Non-pigmented ciliary epithelial cell (primary cell): Measurements from ENCODE around the gene ZBTB16.

Source experiments
- DNase-seq: peaks from one replicate; pipeline ENCODE4 v3.0.0-alpha.2; 2010; ENCODE audit warnings: low read depth

Gene ZBTB16

DNA sequence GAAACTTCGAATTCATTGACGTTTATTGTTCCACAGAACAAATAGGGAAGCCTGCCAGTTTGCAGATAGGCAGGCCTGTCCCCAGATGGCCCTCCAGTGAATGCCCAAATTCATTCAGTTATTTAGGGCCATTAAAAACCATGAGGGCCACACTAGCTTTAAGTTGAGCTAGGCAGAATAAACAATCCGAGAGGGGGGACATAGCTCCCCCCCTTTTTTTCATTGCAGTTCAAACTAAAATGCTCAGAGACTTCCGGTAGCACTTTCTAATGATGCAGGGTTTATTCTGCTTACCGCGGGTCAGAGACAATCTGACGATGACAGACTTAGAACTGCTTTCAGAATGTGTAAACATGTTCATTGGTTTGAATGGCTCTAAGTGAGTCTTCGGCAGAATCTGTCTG lies 72.0 kb downstream of the ZBTB16 start:
- DNase-seq: no peak

- no peak for DNase-seq
Observed at GRCh38 chr11:114132417-114132816, 72.9 kb downstream of the ZBTB16 start.

GRCh38 chr11:114132944-114133394 lies 73.5 kb downstream of the ZBTB16 start:
- DNase-seq: no peak

DNA sequence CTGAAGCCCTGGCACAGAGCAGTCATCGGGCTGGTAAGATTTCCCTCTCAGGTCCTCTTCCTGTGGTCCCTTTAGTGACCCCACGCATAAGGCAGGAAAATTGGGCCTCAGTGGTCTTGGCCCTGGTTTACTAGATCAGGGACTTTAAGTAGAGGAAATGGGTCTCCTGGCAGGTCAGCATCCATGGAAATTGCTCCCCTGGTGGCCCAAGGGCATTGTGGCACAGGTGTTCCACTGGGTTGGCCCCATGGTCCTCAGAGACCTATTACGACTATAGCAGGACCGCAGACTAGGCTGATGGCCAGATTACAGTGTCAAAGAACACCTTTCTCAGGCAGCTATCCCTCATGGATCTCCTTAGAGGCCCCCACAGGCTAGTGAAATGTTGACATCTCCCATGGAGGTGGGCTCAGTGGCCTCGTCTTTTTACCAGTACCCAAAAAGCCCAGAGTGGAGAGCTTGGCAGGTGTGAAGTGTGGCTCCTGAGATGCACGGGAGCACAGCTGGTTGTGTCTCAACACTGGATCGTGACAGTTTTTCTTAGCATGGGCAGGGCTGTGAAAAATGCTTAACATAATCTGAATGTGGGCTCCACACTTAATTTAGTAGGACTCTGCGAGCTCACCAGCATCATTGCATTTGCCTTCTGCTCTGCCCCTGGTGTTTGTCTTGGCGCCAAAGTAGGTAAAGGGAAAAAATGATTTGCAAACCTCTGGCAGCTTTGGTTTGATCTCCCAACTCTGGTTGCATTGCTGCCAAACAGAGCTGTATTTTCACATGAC lies 74.2 kb downstream of the ZBTB16 start:
- no peak for DNase-seq

DNA sequence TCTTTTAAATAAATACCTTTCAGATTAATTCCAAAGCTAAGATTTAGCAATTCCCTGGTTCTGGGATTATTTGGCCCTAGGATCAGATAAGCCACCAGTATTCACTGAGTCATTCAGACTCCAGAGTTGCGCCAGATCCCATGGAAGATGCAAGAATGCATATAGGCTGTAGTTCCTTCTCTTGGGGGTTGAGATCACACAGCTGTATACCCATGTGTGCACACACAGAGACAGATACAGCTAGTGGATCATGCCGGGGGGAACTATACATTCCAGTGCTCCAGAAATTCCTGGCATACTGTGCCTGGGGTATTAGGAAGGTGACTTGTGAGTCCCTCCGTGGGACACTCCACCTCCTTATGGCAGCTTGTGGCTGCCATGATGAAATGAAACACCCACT lies 75.4 kb downstream of the ZBTB16 start:
- peak; percentile 55 for DNase-seq

GRCh38 chr11:114135737-114136151 lies 76.2 kb downstream of the ZBTB16 start:
- no peak for DNase-seq

GRCh38 chr11:114136686-114137640 lies 77.5 kb downstream of the ZBTB16 start:
- DNase-seq: no peak

DNA sequence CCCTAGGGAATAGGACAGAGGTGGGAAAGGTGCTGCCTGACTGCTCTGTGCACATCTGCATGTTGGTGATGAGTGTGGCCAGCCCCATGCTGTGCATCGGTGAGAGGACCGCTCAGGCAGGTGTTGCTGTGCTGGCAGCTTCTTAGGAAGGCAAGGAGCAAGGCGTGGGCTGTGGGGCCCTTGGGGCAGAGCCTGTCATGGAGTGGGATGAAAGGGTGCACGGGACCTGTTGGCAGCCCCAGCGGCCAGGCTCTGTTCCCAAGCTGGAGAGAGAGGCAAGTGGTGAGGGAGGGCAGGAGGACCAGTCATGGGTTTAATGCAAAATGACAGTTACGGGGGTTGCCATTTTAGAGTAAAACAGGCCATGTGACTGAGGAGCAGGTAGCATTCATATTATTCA lies 78.3 kb downstream of the ZBTB16 start:
- DNase-seq: no peak

GRCh38 chr11:114138411-114138810 lies 78.9 kb downstream of the ZBTB16 start:
- no peak for DNase-seq

GRCh38 chr11:114140826-114141225 lies 81.3 kb downstream of the ZBTB16 start:
- DNase-seq: no peak

GRCh38 chr11:114141863-114142580 lies 82.5 kb downstream of the ZBTB16 start:
- DNase-seq: no peak

DNA sequence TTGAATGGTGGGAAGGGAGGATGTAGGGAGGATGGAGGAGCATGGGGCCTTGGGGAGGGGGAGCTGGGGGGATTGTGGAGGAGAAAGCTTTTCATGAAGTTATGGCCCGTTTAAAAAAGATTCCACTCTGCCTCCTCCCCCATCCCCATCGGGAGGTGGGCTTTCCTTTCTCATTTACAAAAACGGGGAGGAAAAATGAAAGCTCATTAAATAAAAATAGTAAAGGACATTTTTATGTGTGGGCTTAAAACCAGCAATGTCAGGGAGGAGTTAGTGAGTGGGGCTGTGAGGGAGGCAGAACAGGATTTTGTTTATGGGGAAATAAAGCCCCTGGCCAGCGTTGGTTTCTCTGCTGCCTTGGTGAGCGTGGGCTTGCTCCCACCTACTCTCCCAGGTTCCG lies 83.2 kb downstream of the ZBTB16 start:
- no peak for DNase-seq

- no peak for DNase-seq
Observed at GRCh38 chr11:114145166-114145775, 85.8 kb downstream of the ZBTB16 start.

DNA sequence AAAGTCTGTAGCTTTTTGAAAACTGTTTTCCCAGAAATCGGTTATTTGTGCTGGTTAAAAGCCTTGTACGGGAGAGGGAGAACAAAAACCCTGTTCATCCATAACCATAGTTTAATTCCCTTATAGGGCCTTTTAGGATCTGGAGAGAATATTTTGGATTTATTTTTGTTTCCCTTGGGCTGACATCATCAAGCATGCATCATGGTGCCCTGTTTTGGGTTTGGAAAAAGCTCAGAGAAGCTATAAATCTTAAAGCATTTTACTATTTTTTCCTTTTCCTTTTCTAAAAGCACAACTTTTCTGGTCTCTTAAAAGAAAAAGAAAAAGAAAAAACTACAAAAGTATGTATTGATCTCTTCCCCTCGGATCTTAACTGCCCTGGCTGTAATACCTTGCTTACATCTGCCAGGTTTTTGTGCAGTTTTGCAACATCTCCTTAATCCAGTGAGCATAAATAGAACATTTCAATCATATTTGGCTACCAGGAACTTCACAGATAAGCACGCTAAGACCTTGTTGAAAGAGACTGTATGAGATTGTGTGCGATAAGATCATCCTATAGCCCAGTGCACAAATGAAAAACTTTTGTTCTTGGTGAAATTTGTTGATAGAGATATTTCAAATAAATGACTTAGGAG lies 88.0 kb downstream of the ZBTB16 start:
- no peak for DNase-seq

DNA sequence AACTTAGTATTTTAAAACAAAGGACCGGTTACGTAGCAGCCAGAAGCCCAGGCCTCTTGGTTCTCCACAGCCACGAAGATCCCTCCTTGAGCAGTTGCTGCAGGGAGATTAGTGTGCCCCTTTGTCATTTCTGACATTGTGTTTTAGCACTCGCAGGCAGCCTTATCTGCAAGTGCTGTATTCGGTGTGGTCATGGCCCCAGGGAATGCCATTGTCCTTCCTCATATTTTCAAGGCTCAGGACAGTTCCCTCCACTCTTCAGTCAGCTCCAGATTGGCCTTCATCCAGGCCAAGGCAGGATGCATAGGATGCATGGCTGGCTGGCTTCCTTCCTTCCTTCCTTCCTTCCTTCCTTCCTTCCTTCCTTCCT lies 88.5 kb downstream of the ZBTB16 start:
- no peak for DNase-seq

DNA sequence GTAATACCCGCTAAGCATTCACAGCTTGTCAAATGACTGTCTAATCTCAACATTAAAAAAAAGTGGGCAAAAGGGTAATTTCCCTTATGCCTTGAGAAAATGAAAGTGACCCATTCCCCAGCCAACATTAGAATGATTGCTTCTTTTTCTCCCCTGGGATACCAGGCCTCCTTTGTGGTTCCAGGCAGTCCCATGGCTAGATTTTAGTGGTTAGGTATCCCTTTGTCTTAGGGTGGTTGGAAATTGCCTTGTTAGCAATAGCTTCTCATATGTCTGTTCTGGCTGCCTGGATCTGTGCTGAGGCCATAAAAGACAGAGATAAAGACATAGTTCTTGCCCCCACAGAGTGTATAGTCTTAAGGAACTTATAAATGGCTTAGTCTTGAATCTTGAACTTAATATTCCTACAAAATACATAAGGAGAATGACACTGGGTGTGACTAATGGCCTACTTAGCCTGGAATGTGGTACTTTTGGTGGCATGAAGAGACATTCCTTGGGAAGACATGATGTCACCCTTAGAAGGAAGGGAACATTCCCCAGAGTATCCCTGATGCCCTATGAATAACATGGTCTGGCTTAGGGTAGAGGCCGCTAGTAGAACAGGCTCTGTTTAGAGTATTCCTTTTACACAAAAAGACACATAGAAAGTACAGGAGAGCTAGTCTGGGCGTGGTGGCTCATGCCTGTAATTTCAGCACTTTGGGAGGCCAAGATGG lies 90.3 kb downstream of the ZBTB16 start:
- no peak for DNase-seq

DNA sequence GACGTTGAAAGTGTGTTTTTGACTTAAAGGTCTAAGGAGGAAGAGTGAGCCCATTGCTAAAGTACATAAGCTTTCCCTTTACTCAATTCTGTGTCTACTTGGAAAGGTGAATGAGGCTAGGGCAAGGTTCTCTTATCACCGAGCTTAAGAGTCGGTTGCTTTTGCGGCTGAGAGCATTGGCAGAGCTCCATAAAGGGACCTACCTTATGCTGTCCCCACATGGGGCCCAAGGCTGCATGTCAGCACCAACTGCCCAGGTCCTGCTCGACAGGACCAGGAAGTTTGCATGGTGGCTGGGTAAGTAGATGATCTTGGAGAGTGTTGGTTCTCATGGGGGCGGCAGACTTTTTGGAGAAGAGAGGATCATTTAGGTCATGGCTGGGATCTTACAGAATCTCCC lies 91.2 kb downstream of the ZBTB16 start:
- DNase-seq: no peak

- DNase-seq: no peak
Observed at GRCh38 chr11:114151631-114152030, 92.1 kb downstream of the ZBTB16 start.

- no peak for DNase-seq
Observed at GRCh38 chr11:114152162-114152561, 92.7 kb downstream of the ZBTB16 start.

DNA sequence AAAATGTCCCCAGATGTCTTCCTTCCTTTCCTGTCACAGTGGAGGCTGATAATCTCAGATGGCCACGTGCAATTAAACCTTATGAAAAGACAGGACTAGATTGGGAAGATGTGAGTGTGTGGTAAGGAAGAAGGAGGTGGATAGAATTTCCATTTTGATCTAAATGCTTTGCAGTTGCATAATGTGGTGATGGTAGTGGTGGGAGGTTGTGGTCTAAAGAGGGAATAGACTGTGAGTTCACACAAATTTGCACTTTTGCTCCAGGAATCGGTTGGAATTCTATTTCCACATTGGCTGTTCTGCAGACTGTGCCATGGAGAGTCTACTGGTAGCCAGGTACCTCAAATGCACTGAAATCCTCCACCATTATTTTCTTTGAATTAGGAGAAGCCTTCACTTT lies 93.3 kb downstream of the ZBTB16 start:
- no peak for DNase-seq

DNA sequence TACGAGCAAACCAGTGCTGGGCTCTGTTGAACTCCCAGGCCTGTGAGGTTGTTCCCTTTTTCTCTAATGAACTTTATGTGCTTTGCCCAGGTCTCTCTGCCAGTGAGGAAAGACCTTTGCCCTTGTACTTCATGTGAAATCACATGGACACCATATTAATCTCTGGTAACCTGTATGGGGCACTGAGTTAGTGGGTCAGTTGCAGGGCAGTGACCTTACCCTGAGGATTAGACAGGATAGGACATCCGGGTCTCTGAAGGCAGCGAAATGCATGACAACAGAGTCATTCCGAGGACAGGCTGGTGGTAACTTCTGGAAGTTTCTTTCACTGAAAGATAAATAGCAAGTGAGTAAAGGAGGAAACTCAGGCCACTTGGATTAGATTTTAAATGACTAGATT lies 93.7 kb downstream of the ZBTB16 start:
- DNase-seq: no peak
